GM12891 (cell line): ENCODE results near the gene E2F1.
A peak's percentile ranks its signal among the peaks of the same experiment; 100 is the strongest.

ENCODE experiments used
- DNase-seq: peaks from one replicate; pipeline ENCODE4 v3.0.0; 2011; ENCODE audit warnings: low spot score; ENCODE audit not compliant: insufficient read length
- FAIRE-seq: peaks from 2 replicates; lab custom pipeline; 2011; peaks lifted over from hg19 to GRCh38; lab: Jason Lieb, UNC
- PAX5 ChIP-seq: IDR thresholded peaks from 2 replicates; pipeline ENCODE4 v1.6.1; 2011; ENCODE audit warnings: low read length, moderate library complexity, mild to moderate bottlenecking; ENCODE audit not compliant: insufficient read depth, severe bottlenecking
- POLR2A ChIP-seq: IDR thresholded peaks from 2 replicates; pipeline ENCODE4 v1.6.1; 2011; ENCODE audit warnings: low read depth, low read length, control low read depth
- POLR2AphosphoS5 ChIP-seq: IDR thresholded peaks from 2 replicates; pipeline ENCODE4 v1.6.1; 2011; ENCODE audit warnings: low read depth, low read length, control low read depth
- POU2F2 ChIP-seq: IDR thresholded peaks from 2 replicates; pipeline ENCODE4 v1.6.1; 2011; ENCODE audit warnings: low read depth, mild to moderate bottlenecking, control low read depth, low read length, moderate library complexity
- SPI1 ChIP-seq: IDR thresholded peaks from 2 replicates; pipeline ENCODE4 v1.6.1; 2011; ENCODE audit warnings: low read depth, low read length, control low read depth
- TAF1 ChIP-seq: IDR thresholded peaks from 2 replicates; pipeline ENCODE4 v1.6.1; 2011; ENCODE audit warnings: low read depth, low read length, control low read depth

E2F1 gene

DNA sequence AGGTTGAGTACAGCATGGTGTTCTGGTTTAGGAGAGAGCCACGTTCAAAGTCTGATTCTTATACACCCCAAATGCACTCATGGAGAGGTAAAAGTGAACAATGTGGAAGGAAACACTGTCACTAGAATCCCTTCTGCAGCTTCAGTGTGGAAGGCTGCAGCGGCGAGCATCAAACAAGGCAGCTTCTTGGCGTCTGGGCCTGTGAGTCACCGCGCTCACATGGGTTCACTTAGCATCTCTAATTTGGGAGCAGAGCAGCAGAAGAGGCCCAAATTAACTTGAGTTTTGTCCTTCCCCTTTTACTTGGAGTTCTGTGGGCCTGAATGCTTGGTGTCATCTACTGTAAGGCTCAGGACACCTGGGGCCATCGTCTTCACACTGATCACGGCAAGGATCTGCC lies 10.9 kb upstream of the E2F1 start:
- FAIRE-seq (no peak), DNase-seq (no peak)
- no peak for TF ChIP-seq POLR2AphosphoS5
- TF ChIP-seq POU2F2: no peak
- TF ChIP-seq POLR2A: no peak
- no peak for TF ChIP-seq SPI1
- TF ChIP-seq PAX5: no peak
- no peak for TF ChIP-seq TAF1

DNA sequence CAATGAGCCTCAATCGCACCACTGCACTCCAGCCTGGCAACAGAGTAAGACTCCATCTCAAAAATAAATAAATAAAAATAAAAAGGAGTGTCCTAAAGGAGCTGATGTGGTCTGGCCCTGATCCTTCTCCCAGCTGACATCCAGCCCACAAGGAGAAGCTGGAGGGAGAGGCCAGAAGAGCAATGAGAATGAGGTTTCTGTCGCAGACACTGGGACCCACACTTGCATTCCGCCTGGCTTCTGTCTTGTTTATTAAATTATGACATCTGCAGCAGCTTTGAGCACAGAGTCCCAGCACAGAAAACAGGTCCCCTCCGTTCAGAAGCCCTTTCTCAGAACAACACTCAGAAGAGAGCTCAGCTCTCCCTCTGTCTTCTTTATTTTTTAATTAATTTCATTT lies 10.3 kb upstream of the E2F1 start:
- TF ChIP-seq PAX5 (no peak), POLR2A (no peak), SPI1 (no peak), POLR2AphosphoS5 (no peak), POU2F2 (no peak), TAF1 (no peak)
- DNase-seq (no peak), FAIRE-seq (no peak)

DNA sequence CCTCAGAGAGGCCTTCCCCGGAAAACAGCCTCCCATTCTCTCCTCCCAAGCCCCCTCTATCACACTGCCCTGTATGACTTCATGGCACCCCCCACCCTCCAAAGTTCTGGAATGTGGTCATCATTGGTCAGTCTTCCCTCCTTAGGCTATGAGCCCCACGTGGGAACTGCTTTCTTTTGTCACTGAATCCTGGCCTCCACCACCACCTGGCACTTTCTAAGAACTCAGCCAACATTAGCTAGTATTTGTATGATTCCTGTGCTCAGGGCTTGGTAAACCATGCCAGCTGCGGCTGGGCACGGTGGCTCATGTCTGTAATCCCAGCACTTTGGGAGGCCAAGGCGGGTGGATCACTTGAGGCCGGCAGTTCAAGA lies 8.4 kb upstream of the E2F1 start:
- no peak for TF ChIP-seq POLR2AphosphoS5
- TF ChIP-seq POLR2A: no peak
- no peak for TF ChIP-seq SPI1
- TF ChIP-seq PAX5: no peak
- no peak for FAIRE-seq
- no peak for DNase-seq

DNA sequence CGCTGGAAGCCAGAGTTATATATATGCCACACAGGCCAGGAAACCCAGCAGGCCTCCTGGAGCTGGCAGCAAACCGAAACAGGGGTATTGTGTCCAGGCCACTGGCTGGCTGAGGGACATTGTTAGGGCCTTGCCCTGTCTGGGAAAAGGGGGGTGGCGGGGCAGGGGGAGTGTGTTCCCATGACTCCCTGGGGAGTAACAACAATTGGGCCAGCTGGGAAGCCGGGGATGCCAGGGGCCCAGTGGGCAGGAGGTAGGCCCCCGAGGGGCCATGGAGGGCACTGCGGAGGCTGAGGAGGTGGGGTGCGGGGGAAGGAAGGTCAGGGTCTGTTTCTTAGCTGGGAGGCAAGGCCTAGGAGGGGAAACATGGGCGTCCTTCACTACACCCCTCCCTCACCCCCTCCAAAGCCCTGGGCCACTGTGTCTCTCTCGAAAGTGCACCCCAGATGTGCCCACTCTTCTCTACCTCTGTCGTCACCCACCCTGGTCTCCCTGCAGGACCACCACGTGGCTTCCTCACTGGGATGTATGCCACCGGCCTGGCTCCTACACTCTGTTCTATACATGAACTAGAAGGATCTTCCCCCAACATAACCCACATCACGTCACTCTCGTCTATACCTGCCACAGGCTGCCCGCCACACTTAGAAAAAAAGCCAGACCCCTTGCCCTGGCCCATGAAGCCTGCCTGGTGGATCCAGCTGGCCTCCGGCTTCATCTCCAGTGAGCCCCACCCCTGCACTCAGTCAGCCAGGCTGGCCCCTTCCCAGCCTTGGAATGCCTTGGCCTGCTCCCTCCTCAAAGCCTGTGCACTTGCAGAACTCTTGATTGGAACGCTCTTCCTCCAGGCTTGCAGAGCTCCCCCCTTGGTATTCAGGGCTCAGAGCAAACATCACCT lies 7.8 kb upstream of the E2F1 start:
- TF ChIP-seq POLR2AphosphoS5: no peak
- no peak for TF ChIP-seq PAX5
- no peak for TF ChIP-seq POLR2A
- FAIRE-seq (no peak), DNase-seq (no peak)

DNA sequence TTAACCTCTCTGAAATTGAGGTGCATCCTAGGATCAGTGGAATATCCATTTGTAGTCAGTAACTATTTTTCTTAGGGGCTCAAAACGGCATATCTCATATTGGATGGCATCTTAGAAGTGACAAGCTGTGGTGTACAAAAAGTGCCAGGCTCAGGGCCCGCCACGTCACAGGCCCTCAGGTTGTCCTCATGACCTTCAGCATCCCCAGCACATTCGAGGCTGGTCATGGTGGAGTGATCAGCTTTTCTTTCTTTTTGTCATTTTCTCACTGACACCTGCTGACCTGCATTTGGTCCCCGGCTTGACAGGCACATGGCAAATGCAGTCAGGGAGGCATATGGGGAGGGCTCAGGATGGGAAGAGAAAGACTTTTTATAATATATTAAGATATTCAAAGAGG lies 7.1 kb upstream of the E2F1 start:
- no peak for TF ChIP-seq POU2F2
- no peak for TF ChIP-seq PAX5
- no peak for TF ChIP-seq SPI1
- no peak for TF ChIP-seq POLR2A
- TF ChIP-seq TAF1: no peak
- no peak for TF ChIP-seq POLR2AphosphoS5

DNA sequence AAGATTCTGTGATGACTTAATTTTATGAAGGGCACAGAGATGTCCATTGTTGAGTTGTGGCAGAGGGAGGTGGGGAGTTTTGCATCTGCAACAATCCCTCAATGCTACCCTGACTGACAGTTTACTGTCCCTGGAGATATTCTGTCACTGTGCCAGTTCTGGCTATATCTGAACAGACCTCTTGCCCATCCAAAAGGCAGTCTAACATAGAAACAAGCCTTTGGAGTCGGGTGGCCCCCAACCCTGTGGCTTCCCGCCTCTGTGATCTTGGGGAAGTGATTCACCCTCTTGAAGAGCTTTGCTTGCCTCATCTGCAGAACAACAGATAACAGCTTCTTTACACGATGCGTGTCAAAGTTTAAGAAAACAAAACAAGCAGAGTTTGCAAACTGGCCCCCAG lies 3.8 kb upstream of the E2F1 start:
- no peak for DNase-seq

More for the DNA sequence above, 7.1 kb upstream of the E2F1 start:
- DNase-seq: no peak
- no peak for FAIRE-seq

DNA sequence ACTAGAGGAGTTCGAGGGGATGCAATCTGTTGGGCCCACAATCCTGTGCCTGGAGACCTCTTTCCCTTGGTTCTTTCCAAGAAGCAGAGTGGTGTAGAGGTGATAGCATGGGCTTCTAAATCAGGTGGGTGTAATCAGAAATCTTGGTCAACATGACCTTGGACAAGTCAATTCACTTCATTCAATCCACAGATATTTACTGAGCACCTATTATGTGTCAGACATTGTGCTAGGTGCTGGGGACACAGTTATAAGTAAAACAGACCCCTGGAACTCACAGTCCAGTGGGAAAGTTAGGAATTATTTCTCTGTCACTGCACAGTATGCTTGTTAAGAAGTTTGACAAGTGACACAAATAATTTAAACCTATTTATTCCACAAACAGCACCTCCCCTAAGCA lies 3.3 kb upstream of the E2F1 start:
- TF ChIP-seq POLR2A: no peak
- TF ChIP-seq POLR2AphosphoS5: no peak
- no peak for TF ChIP-seq POU2F2
- no peak for TF ChIP-seq PAX5
- no peak for TF ChIP-seq TAF1
- no peak for TF ChIP-seq SPI1
- FAIRE-seq (no peak), DNase-seq (no peak)

More for the DNA sequence above, 3.8 kb upstream of the E2F1 start:
- TF ChIP-seq POLR2AphosphoS5 (no peak), POU2F2 (no peak), SPI1 (no peak), TAF1 (no peak)
- FAIRE-seq: no peak

DNA sequence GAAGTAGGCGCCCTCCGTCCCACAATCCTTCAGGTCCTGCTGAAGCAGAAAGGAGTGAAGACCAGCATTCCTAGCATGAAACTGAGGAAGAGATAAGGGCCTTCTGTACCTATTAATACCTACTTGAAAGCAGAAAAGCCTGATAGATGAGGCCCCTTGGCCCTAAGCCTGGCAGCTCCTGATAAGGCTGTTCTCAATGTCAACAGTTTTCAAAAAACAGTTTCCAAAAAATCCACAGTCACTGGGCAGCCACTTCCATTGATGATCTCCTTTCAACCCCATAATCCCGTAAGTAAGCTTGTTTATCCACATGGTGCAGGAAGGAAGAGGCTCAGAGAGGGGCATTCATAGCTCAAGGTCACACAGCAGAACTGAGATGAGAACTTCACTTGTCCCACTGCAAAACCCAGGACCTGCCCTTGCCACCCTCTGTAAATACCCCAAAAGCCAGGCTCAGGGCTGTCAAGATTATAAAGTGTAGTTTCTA lies 2.8 kb upstream of the E2F1 start:
- TF ChIP-seq POLR2AphosphoS5 (no peak), POLR2A (no peak), TAF1 (no peak), SPI1 (no peak), POU2F2 (no peak), PAX5 (no peak)
- FAIRE-seq: no peak

DNA sequence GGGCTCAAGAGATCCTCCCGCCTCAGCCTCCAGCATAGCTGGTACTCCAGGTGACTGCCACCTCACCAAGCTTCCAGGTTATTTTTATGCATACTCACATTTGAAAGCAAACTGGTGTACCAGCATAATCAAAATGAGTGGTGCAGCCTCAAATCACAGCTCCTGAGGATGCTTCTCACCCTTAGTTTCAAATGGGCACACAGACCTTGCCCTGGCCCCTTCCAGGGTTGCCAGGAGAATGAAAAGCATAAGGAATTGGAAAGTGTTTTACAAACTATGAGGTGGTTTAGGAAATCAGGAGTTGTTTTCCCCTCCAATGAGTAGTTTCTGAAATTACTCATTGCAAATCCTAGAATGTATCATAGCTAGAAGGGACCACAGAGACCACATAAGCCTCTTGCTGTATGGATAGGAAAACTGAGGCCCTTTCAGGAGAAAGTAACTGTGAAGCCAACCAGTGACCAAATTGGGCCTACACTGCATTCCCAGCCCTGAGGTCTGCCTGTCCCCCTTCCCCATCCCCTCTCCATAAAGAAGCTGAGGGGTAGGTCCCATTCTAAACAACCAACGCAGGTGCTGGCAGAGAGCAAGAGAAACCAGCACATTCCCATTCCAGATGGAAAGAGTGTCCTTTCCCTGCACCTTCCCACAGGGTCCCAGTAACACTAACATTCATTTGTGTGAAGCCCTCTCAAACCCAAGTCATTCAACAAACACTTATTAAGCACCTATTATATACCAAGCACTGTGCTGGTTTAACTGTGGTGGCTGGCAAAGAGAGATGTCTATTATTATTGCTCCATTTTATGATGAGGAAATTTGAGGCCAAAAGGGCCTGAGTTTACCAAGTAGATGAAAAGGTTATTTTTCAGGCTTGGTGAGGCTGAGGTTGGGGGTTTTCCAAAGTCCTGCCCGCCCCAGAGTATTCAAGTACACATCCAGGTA lies 2.1 kb upstream of the E2F1 start:
- TF ChIP-seq POU2F2 (no peak), TAF1 (no peak), PAX5 (no peak), POLR2AphosphoS5 (no peak), POLR2A (no peak), SPI1 (no peak)
- no peak for DNase-seq
- no peak for FAIRE-seq

More for the DNA sequence above, 2.8 kb upstream of the E2F1 start:
- DNase-seq: no peak

DNA sequence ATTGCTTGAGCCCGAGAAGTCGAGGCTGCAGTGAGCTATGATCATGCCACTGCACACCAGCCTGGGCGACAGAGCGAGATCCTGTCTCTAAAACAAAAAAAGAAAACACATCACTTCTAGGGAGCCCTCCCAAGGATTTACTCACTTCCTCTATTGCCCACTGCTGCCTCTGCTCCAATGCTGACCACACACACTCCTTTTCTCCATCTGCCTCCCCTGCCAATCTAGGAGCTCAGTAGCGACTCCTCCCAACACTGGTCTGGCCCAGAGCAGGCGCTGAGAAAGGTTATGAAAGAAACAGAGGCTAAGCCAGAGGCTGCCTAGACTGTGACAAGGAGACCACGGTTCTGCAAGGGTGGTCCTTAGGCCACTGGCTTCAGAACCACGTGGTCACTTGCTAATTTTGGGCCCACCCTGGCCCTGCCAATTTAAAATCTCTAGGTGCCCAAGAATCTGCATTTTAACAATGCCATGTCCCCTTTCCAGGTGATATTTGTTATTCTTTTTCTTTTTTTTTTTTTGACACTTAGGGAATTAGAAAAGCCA lies 1.3 kb upstream of the E2F1 start:
- DNase-seq (no peak), FAIRE-seq (no peak)
- TF ChIP-seq TAF1 (no peak), POLR2A (no peak), SPI1 (peak; percentile 66)
